IPS DF 6.9 (cell line): ENCODE data around the gene MAZ.

Source experiments
- DNase-seq: peaks from one replicate; pipeline ENCODE4 v3.0.0-alpha.2; 2013; ENCODE audit warnings: low read depth, low spot score
- H3K27ac ChIP-seq: one replicate; pipeline ENCODE4 v1.5.1; 2013; ENCODE audit warnings: low read length, control low read depth
- H3K27me3 ChIP-seq: 2 replicates; pipeline ENCODE4 v1.6.1; 2013; ENCODE audit warnings: mild to moderate bottlenecking, low read length; ENCODE audit not compliant: control insufficient read depth, insufficient read depth
- H3K36me3 ChIP-seq: 2 replicates; pipeline ENCODE4 v1.6.1; 2013; ENCODE audit warnings: low read length; ENCODE audit not compliant: control insufficient read depth, insufficient read depth
- H3K4me1 ChIP-seq: 2 replicates; pipeline ENCODE4 v1.6.1; 2013; ENCODE audit warnings: low read length; ENCODE audit not compliant: control insufficient read depth, insufficient read depth
- H3K4me3 ChIP-seq: 2 replicates; pipeline ENCODE4 v1.5.1; 2013; ENCODE audit warnings: mild to moderate bottlenecking, low read length
- H3K9me3 ChIP-seq: 2 replicates; pipeline ENCODE4 v1.6.1; 2013; ENCODE audit warnings: low read length, inconsistent platforms; ENCODE audit not compliant: control insufficient read depth, insufficient read depth
- WGBS: extraction: QIAGEN DNeasy Blood & Tissue Kit; methylation state at CpG from one replicate; pipeline ENCODE4 v1.1.7; 2013; ENCODE audit warnings: mixed read lengths, missing lambda C conversion rate; ENCODE audit not compliant: insufficient read length, insufficient coverage; 5-methylcytosine and 5-hydroxymethylcytosine counted together

MAZ gene

DNA sequence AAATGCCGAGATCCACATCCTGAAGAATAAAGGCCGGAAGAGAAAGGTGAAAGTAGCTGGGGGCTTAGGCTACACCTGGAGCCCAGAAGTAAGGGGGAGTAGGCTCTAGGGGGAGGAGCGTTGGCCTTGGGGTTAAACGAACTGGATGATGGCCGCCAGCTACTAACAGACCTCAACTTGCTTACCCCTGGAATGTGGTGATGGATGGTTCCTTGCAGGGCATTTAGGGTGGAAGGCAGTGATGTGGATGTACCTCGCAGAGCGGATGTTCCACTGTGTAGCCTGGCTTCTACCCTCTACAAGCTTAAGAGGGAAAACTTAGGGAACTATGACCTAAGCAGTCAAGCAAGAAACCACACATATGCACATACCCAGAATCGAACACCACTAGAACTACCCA lies 2.3 kb upstream of the MAZ start:
- peaks cover 5% of the 10 kb centered on the region for H3K4me1 ChIP-seq
- no peak overlapping the region for H3K27ac ChIP-seq
- no peaks in the 10 kb centered on the region for H3K9me3 ChIP-seq
- peaks cover 30% of the 10 kb centered on the region for H3K36me3 ChIP-seq
- no peak overlapping the region for H3K4me3 ChIP-seq
- WGBS: no CpG with 5 or more reads among the region's 8 CpGs
- DNase-seq: no peak
- H3K27me3 ChIP-seq: no peaks in the 10 kb centered on the region

DNA sequence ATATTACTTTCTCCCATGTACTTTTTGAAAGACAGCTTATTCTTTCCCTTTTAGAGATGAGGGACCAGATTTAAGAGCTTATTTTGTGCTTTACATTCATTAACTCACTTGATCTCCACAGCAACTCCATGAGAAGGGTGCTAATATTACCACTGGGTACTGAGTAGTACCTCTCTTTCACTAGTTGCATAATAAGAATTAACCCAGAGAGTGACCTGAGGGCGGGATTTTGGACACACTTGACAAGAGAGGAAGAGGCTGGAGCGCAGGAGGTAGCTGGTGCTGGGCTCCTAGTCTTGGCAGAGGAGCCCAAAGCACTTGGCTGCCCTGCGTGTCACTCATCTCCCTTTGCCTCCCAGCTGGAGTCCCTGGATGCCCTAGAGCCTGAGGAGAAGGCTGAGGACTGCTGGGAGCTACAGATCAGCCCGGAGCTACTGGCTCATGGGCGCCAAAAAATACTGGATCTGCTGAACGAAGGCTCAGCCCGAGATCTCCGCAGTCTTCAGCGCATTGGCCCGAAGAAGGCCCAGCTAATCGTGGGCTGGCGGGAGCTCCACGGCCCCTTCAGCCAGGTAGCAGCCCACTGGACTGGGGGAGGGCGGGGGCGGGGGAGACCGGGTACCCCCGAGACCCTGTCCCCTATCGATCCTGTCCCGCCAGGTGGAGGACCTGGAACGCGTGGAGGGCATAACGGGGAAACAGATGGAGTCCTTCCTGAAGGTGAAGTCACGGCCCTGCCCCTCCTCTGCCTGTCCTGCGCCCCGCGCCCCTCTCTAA lies 1.7 kb upstream of the MAZ start:
- Histone ChIP-seq H3K27ac (no peak overlapping the region), H3K4me1 (peaks cover 6% of the 10 kb centered on the region), H3K36me3 (peaks cover 29% of the 10 kb centered on the region)

DNA sequence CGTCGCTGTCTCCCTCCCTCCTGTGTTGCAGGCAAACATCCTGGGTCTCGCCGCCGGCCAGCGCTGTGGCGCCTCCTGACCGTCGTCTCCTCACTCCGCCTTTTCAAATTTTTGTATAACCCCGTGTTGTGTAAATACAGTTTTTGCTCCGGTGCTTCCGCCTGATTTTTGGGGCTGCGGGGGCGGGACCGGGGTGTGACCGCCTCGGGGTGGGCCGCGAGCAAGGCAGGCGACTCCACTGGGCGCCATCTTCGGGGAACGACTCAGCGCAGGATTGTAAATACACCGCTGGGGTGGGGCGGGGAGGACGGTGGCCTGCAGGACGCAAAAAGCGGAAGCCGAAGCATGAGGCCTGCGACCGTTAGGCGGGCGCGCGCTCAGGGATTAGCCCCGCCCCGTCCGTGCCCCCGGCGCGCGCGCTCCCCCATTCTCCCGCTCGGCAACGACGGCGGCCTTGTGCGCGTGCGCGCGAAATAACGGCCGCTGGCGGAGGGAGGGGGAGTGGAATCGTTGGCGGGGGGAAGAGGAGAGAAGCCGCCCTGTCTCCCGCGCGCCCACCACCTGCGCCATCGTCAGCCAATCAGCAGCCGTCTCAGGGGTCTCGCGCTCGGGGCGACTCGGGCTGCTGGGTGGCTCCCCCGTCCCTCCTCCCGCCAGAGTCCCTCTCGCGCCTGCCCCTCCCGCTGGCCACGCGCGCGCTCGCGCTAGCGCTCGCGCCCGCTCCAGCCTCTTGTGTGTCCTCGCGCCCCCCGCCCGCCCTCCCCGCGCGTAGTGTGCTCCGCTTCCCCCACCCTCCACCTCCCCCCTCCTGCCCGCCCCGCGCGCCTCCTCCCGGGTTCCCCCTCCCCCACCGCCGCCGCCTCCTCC lies 864 bp upstream of the MAZ start:
- no peaks in the 10 kb centered on the region for H3K9me3 ChIP-seq
- H3K27me3 ChIP-seq: no peaks in the 10 kb centered on the region
- H3K4me1 ChIP-seq: peaks cover 8% of the 10 kb centered on the region
- no peak for DNase-seq
- no peak overlapping the region for H3K27ac ChIP-seq
- no CpG with 5 or more reads among the region's 103 CpGs for WGBS
- peaks cover 25% of the 10 kb centered on the region for H3K36me3 ChIP-seq
- H3K4me3 ChIP-seq: peak overlapping the region; percentile 53; the same call in 1 of the 2 replicates

More for the DNA sequence above, 1.7 kb upstream of the MAZ start:
- no peaks in the 10 kb centered on the region for H3K27me3 ChIP-seq
- DNase-seq: no peak
- peak overlapping the region; percentile 53; the same call in 1 of the 2 replicates for H3K4me3 ChIP-seq
- no peaks in the 10 kb centered on the region for H3K9me3 ChIP-seq
- no CpG with 5 or more reads among the region's 26 CpGs for WGBS

DNA sequence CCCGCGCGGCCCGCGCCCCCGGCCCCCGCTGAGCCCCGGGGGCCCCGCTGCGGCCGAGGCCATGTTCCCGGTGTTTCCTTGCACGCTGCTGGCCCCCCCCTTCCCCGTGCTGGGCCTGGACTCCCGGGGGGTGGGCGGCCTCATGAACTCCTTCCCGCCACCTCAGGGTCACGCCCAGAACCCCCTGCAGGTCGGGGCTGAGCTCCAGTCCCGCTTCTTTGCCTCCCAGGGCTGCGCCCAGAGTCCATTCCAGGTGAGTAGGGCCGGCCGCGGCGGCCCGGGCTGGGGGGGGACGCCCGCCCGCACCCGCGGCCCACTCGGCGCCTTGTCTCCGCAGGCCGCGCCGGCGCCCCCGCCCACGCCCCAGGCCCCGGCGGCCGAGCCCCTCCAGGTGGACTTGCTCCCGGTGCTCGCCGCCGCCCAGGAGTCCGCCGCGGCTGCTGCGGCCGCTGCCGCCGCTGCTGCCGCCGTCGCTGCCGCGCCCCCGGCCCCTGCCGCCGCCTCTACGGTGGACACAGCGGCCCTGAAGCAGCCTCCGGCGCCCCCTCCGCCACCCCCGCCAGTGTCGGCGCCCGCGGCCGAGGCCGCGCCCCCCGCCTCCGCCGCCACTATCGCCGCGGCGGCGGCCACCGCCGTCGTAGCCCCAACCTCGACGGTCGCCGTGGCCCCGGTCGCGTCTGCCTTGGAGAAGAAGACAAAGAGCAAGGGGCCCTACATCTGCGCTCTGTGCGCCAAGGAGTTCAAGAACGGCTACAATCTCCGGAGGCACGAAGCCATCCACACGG lies 504 bp downstream of the MAZ start:
- H3K4me3 ChIP-seq: peak overlapping the region; percentile 50
- H3K27me3 ChIP-seq: no peaks in the 10 kb centered on the region
- H3K9me3 ChIP-seq: no peaks in the 10 kb centered on the region
- H3K36me3 ChIP-seq: peaks cover 16% of the 10 kb centered on the region
- H3K4me1 ChIP-seq: peaks cover 8% of the 10 kb centered on the region
- H3K27ac ChIP-seq: no peak overlapping the region
- DNase-seq: no peak
- WGBS: no CpG with 5 or more reads among the region's 99 CpGs

DNA sequence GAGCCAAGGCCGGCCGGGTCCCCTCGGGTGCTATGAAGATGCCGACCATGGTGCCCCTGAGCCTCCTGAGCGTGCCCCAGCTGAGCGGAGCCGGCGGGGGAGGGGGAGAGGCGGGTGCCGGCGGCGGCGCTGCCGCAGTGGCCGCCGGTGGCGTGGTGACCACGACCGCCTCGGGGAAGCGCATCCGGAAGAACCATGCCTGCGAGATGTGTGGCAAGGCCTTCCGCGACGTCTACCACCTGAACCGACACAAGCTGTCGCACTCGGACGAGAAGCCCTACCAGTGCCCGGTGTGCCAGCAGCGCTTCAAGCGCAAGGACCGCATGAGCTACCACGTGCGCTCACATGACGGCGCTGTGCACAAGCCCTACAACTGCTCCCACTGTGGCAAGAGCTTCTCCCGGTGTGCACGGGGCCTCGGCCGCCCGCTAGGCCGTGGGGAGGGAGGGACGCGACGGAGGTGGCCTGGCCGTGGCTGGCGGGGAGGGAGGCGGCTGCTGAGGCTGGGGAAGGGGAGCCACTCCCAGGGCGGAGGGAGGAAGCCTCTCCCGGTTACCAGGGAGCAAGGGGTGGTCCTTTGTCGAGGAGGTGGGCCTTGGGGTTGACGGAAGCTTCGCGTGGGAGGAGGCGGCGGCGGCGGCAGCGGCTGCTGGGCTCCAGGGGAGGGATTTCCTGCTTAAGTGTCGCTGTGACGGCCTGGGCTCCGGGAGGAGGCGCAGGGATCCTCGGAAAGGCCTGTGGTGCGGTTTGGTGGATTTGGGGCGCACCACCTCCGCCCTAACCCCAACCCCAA lies 1.3 kb downstream of the MAZ start:
- WGBS: no CpG with 5 or more reads among the region's 69 CpGs
- no peak for DNase-seq

DNA sequence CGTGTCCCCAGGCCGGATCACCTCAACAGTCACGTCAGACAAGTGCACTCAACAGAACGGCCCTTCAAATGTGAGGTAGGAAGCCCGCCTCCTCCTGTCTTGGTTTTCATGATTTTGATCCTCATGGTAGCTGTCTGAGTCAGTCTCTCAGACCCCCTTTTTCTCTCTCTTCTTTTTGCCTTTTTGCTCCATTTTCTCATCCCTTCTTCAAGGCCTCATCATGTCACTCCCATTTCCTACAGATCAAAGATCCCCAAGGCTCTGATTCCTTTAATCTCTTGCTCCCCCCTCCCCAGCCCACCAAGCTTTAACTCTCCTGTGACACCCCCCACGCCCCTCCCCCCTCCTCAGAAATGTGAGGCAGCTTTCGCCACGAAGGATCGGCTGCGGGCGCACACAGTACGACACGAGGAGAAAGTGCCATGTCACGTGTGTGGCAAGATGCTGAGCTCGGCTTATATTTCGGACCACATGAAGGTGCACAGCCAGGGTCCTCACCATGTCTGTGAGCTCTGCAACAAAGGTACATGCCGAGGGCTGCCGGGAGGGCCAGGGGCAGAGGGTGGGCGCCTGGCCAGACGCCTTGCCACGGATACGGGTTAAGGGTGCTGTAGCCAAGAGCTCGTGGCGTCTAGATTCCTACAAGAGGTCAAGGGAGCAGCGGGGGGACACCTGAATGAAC lies 2.0 kb downstream of the MAZ start:
- Histone ChIP-seq H3K27me3 (no peaks in the 10 kb centered on the region), H3K9me3 (no peaks in the 10 kb centered on the region), H3K27ac (no peak overlapping the region), H3K4me3 (peak overlapping the region; percentile 50; the same call in 1 of the 2 replicates), H3K4me1 (peaks cover 10% of the 10 kb centered on the region), H3K36me3 (peaks cover 16% of the 10 kb centered on the region)
- WGBS: no CpG with 5 or more reads among the region's 25 CpGs
- no peak for DNase-seq

More for the DNA sequence above, 1.3 kb downstream of the MAZ start:
- no peaks in the 10 kb centered on the region for H3K9me3 ChIP-seq
- H3K36me3 ChIP-seq: peaks cover 16% of the 10 kb centered on the region
- no peak overlapping the region for H3K27ac ChIP-seq
- peak overlapping the region; percentile 50 for H3K4me3 ChIP-seq
- no peaks in the 10 kb centered on the region for H3K27me3 ChIP-seq
- peaks cover 8% of the 10 kb centered on the region for H3K4me1 ChIP-seq

DNA sequence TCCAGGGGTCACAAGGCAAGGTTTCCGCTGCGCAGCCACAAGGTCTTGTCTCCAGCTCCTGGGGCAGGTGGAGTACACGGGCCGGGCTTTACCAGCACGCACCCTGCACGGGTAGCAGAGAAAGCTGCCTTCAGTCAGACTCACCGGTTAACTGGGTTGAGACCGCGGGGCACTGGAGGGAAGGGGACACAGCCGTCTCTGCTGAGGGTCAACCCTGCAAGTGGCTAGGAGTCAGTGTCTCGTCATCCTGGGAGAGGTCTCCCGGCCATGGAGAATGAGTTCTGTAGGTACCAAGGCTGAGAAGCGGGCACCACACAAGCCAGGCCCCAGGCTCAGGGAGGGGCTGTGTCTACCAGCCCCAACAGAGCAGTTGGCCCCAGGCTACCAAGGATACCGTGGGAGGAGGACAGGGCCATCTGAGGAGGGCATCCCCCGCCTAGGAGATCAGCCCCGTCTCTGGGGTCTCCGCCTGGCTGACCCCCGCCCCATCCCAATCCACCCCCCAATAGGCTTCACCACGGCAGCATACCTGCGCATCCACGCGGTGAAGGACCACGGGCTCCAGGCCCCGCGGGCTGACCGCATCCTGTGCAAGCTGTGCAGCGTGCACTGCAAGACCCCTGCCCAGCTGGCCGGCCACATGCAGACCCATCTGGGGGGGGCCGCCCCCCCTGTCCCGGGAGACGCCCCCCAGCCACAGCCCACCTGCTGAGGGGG lies 2.9 kb downstream of the MAZ start:
- WGBS: no CpG with 5 or more reads among the region's 31 CpGs
- no peak overlapping the region for H3K4me3 ChIP-seq
- H3K36me3 ChIP-seq: peaks cover 16% of the 10 kb centered on the region
- H3K9me3 ChIP-seq: no peaks in the 10 kb centered on the region
- no peak overlapping the region for H3K27ac ChIP-seq
- H3K27me3 ChIP-seq: no peaks in the 10 kb centered on the region
- H3K4me1 ChIP-seq: peaks cover 14% of the 10 kb centered on the region
- no peak for DNase-seq

DNA sequence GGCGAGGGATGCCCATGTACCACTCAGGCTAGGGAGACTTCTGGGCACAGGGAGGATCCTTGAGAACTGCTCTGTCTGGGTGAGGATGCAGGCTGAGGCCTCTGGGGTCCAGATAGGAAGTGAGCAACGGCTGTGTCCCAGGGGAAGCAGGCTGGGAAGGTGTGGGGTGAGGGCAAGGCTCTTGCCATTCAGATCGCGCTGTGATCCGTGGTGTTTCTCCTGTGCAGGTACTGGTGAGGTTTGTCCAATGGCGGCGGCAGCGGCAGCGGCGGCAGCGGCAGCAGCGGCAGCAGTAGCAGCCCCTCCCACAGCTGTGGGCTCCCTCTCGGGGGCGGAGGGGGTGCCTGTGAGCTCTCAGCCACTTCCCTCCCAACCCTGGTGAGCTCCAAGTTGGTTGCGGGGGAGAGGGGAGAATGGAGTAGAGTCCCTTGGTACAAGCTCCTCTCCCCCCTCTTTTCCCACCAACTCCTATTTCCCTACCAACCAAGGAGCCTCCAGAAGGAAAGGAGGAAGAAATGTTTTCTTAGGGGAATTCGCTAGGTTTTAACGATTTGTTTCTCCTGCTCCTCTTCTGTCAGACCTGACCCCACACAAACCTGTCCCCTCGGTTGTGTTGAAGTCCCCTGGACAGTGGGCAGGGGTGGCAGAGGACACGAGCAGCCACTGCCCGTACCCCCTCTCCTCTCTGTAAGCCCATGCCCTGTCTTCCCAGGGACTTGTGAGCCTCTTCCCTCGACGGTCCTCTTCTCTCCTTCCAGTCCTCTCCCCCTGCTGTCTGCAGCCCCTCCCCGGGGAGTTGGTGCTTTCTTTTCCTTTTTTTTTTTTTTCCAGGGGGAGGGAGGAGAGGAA lies 3.7 kb downstream of the MAZ start:
- DNase-seq: no peak
- H3K27ac ChIP-seq: no peak overlapping the region
- H3K4me3 ChIP-seq: no peak overlapping the region
- no CpG with 5 or more reads among the region's 23 CpGs for WGBS
- H3K36me3 ChIP-seq: peaks cover 16% of the 10 kb centered on the region
- H3K9me3 ChIP-seq: no peaks in the 10 kb centered on the region
- H3K27me3 ChIP-seq: no peaks in the 10 kb centered on the region
- peaks cover 18% of the 10 kb centered on the region for H3K4me1 ChIP-seq
